Prostate gland (tissue), 2 donors: Measurements from ENCODE around the gene TNK1. TPM values are rescaled to one million over a fixed set of nuclear protein-coding genes. Genes with fewer than 3 reads are reported as not detected.

Experiments used
- DNase-seq: peaks from one replicate; pipeline ENCODE4 v3.0.0-alpha.2; 2019; ENCODE audit warnings: low spot score
- H3K27ac ChIP-seq, 2 donors: fragments of 200-600 bp; sonication (generic); 2 replicates each; pipeline ENCODE4 v1.5.1; 2017 to 2019
- H3K27me3 ChIP-seq: fragments of 200-600 bp; sonication (generic); replicated peaks from 2 replicates; pipeline ENCODE4 v1.5.1; 2019; ENCODE audit not compliant: insufficient read depth
- H3K36me3 ChIP-seq, 2 donors: fragments of 200-600 bp; sonication (generic); 1 replicate in 1 of 2; 2 replicates in 1 of 2; pipeline versions ENCODE4 v1.5.1 to v1.8.1; 2017 to 2019
- H3K4me1 ChIP-seq: fragments of 200-600 bp; sonication (generic); replicated peaks from 2 replicates; pipeline ENCODE4 v1.5.1; 2019
- H3K4me3 ChIP-seq, 2 donors: fragments of 200-600 bp; sonication (generic); 2 replicates each; pipeline ENCODE4 v1.5.1; 2017 to 2019
- H3K9me3 ChIP-seq: fragments of 200-600 bp; sonication (generic); 2 replicates; pipeline ENCODE4 v1.5.1; 2017
- POLR2A ChIP-seq: fragments of 450-650 bp; IDR thresholded peaks from one replicate; pipeline ENCODE4 v1.6.1; 2016; ENCODE audit warnings: antibody characterized with exemption, mild to moderate bottlenecking
- POLR2AphosphoS5 ChIP-seq: sonication (generic); formaldehyde crosslinking; IDR thresholded peaks from one replicate; pipeline ENCODE4 v1.6.1; 2017; ENCODE audit warnings: antibody characterized with exemption
- WGBS: methylation state at CpG from one replicate; pipeline ENCODE4 v1.1.5; 2018; 5-methylcytosine and 5-hydroxymethylcytosine counted together
- intact Hi-C: fragments of 100-400 bp; cut with DNase I; formaldehyde crosslinking; loops from one replicate; pipeline ENCODE4 v1.14.2; 2022
- total RNA-seq, 2 donors: library from RNA; depleted of rRNA; stranded (reverse); fragments of >200 nt; gene quantifications; one replicate each; pipeline ENCODE4 v1.1.0, GENCODE V29; 2016
- TF ChIP-seq, protein P1 (sequence below), 4 experiments: fragments of 200-600 bp in 2 of 4; fragments of 450-650 bp in 2 of 4; sonication (generic) in 2 of 4; IDR thresholded peaks; 1 replicate in 3 of 4; 2 replicates in 1 of 4; pipeline ENCODE4 v1.5.1; 2016 to 2019; ENCODE audit warnings: antibody characterized with exemption in 4 of 4, mild to moderate bottlenecking in 2 of 4, moderate library complexity in 2 of 4

Gene TNK1
- total RNA-seq, 2 donors from 2014 or later: 9.9 to 28.4 TPM

DNA sequence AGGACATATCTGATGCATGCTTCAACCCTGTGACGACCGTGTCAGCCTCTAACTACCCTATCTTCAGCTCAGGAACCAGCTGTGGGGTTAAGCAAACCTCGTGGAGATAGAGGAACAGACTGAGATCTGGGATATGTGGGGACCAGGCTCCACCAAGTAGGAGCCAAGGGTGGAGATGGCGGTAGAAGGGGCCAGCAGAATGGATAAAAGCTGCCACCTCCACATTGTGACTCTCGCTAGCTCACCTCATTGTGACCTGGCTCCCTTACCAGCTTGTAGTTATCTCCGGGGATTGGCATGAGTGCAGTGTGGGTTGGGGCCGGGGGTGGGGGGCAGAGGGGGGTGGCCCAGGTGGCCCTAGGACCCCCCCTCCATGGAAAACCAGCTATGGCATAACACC is 44.4 kb downstream of the TNK1 start, which contains the start of gene SPEM2:
Gene SPEM2 (plus strand): TSS at position 301 of the 400 bp plus-strand sequence. CDS start 73 bp downstream, at position 374.
- Histone ChIP-seq H3K27ac (no peak within 1 kb of the TSS), H3K4me3 (no peak within 1 kb of the TSS), H3K36me3 (no peaks in the 10 kb centered on the region), H3K27me3 (no peaks in the 10 kb centered on the region), H3K4me1 (no peaks in the 10 kb centered on the region), H3K9me3 (no peaks in the 10 kb centered on the region)
- 84% methylated on average over 7 of the region's 7 CpGs for WGBS
- DNase-seq: no peak
- TF ChIP-seq, protein P1, sequence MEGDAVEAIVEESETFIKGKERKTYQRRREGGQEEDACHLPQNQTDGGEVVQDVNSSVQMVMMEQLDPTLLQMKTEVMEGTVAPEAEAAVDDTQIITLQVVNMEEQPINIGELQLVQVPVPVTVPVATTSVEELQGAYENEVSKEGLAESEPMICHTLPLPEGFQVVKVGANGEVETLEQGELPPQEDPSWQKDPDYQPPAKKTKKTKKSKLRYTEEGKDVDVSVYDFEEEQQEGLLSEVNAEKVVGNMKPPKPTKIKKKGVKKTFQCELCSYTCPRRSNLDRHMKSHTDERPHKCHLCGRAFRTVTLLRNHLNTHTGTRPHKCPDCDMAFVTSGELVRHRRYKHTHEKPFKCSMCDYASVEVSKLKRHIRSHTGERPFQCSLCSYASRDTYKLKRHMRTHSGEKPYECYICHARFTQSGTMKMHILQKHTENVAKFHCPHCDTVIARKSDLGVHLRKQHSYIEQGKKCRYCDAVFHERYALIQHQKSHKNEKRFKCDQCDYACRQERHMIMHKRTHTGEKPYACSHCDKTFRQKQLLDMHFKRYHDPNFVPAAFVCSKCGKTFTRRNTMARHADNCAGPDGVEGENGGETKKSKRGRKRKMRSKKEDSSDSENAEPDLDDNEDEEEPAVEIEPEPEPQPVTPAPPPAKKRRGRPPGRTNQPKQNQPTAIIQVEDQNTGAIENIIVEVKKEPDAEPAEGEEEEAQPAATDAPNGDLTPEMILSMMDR (IDR thresholded peaks at IDR 0.05): no peak
- intact Hi-C loops: no loop called here

DNA sequence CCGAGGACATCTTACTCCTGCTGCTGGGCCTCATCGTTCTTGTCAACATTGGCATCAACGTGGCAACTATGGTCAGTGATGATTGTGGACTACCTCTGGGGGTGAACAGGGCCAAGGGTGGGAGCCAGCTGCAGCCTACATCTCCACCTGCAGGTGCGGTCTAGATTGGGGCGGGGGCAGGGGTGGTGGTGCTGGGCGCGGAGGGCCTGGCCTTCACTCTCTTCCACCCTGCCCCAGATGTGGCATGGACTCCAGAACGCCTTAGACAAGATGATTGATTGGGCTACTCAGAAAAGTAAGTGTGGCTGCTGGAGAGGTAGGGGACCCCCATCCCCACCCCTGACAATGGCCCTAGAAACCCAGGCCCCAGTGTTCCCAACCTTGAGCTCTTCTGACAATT is 44.9 kb downstream of the TNK1 start:
- H3K27ac ChIP-seq: no peak overlapping the region
- H3K36me3 ChIP-seq: no peaks in the 10 kb centered on the region
- TF ChIP-seq POLR2AphosphoS5 (no peak), POLR2A (no peak)
- H3K27me3 ChIP-seq: no peaks in the 10 kb centered on the region
- intact Hi-C loops: no loop called here
- H3K4me1 ChIP-seq: no peaks in the 10 kb centered on the region
- H3K9me3 ChIP-seq: no peaks in the 10 kb centered on the region
- 92% methylated on average over 8 of the region's 8 CpGs for WGBS
- H3K4me3 ChIP-seq: no peak overlapping the region
- DNase-seq: no peak

DNA sequence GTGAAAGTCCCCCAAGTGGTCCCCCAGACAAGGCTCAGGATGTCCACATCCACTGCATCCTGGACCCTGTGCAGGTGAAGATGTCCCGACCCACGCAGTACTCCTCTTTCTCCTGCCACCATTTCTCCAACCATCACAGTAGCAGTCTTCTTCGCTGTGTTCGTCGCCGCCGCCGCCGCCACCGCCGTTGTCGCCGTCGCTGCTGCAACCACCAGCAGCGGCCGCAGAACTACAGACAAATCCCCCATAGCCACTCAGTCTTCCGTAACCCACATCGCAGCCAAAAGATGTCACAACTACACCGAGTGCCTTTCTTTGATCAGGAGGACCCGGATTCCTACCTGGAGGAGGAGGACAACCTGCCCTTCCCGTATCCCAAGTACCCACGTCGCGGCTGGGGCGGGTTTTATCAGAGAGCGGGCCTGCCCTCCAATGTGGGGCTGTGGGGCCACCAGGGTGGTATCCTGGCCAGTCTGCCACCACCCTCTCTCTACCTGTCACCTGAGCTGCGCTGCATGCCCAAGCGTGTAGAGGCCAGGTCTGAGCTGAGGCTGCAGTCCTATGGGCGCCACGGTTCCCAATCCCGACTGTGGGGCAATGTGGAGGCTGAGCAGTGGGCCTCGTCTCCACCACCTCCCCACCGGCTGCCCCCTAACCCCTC is 45.4 kb downstream of the TNK1 start:
- no peak for DNase-seq
- Histone ChIP-seq H3K4me3 (no peak overlapping the region), H3K27me3 (no peaks in the 10 kb centered on the region), H3K4me1 (no peaks in the 10 kb centered on the region), H3K36me3 (no peaks in the 10 kb centered on the region), H3K27ac (no peak overlapping the region), H3K9me3 (no peaks in the 10 kb centered on the region)
- intact Hi-C loops: no loop called here
- TF ChIP-seq, protein P1 (IDR thresholded peaks at IDR 0.05): no peak
- no peak for TF ChIP-seq POLR2AphosphoS5
- TF ChIP-seq POLR2A: no peak
- WGBS: 83% methylated on average over 31 of the region's 33 CpGs

DNA sequence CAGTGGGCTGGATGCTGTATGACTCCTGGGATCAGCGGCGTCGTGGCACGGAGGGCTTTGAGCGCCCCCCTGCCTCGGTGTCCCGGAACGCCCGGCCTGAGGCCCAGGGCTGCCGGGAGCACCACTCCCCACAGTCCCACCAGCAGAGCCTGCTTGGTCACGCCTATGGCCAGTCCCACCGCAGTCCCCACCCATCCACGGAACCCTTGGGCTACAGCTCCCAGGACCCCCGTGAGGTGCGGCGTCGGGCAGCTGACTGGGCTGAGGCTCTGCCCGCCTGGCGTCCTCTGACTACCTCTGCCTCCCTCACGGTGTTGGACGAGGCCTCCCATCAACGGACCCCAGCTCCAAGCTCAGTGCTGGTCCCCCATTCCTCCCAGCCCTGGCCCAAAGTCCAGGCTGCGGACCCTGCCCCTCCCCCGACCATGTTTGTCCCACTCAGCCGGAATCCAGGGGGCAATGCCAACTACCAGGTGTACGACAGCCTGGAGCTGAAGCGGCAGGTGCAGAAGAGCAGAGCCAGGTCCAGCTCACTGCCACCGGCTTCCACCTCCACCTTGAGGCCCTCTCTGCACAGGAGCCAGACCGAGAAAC is 46.1 kb downstream of the TNK1 start:
- WGBS: 87% methylated on average over 29 of the region's 29 CpGs

DNA sequence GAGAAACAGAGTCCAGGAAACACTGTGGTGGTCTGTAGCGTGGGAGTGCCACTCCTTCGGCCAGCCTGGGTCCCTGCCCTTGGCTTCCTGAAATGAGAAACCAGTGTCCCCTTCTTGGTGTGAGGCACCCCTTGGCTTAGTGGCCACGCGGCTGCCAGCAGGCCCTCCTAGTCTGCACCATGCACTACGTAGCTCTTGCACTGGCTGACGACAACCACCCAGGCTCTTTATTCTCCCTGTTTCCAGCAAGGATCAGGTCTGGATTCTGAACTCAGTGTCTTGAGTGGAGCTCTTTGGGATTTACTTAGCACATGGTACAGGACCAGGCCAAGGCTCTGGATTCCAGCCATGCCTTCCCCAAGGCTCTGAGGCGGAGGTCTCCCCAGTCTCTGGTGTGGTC is 46.7 kb downstream of the TNK1 start:
- no peak overlapping the region for H3K4me3 ChIP-seq
- DNase-seq: no peak
- no peaks in the 10 kb centered on the region for H3K27me3 ChIP-seq
- no peaks in the 10 kb centered on the region for H3K9me3 ChIP-seq
- H3K4me1 ChIP-seq: no peaks in the 10 kb centered on the region
- no peaks in the 10 kb centered on the region for H3K36me3 ChIP-seq
- H3K27ac ChIP-seq: no peak overlapping the region
- no peak for TF ChIP-seq POLR2A
- TF ChIP-seq, protein P1 (IDR thresholded peaks at IDR 0.05): no peak
- TF ChIP-seq POLR2AphosphoS5: no peak
- WGBS: 93% methylated on average over 7 of the region's 7 CpGs
- intact Hi-C loops: no loop called here

More for the DNA sequence above, 46.1 kb downstream of the TNK1 start:
- TF ChIP-seq POLR2AphosphoS5: no peak
- TF ChIP-seq, protein P1 (IDR thresholded peaks at IDR 0.05): no peak
- no peak for TF ChIP-seq POLR2A
- H3K27ac ChIP-seq: no peak overlapping the region
- H3K36me3 ChIP-seq: no peaks in the 10 kb centered on the region
- no peak for DNase-seq
- intact Hi-C loops: no loop called here
- H3K27me3 ChIP-seq: no peaks in the 10 kb centered on the region
- H3K4me3 ChIP-seq: no peak overlapping the region
- H3K9me3 ChIP-seq: no peaks in the 10 kb centered on the region
- H3K4me1 ChIP-seq: no peaks in the 10 kb centered on the region
